Osteocyte (in vitro differentiated cells): Measurements from ENCODE around the gene EYA2. TPM values are rescaled to one million over a fixed set of nuclear protein-coding genes. Genes with fewer than 3 reads are reported as not detected.

Experiments
- DNase-seq: peaks from one replicate; pipeline ENCODE4 v3.0.0; 2021; ENCODE audit warnings: mixed read lengths; ENCODE audit not compliant: unreplicated experiment; ENCODE audit errors: extremely low spot score
- H3K27ac Mint-ChIP-seq: one replicate; pipeline ENCODE4 v1.8.0; 2021; ENCODE audit warnings: mild to moderate bottlenecking, mixed read lengths; ENCODE audit not compliant: unreplicated experiment
- H3K27me3 Mint-ChIP-seq: one replicate; pipeline ENCODE4 v1.8.0; 2021; ENCODE audit warnings: mixed read lengths; ENCODE audit not compliant: unreplicated experiment
- H3K36me3 Mint-ChIP-seq: one replicate; pipeline ENCODE4 v1.8.0; 2021; ENCODE audit warnings: mixed read lengths; ENCODE audit not compliant: unreplicated experiment
- H3K4me1 Mint-ChIP-seq: one replicate; pipeline ENCODE4 v1.8.0; 2021; ENCODE audit warnings: mixed read lengths; ENCODE audit not compliant: unreplicated experiment
- H3K4me3 Mint-ChIP-seq: one replicate; pipeline ENCODE4 v1.8.0; 2021; ENCODE audit warnings: mild to moderate bottlenecking, moderate library complexity, mixed read lengths; ENCODE audit not compliant: unreplicated experiment
- H3K9me3 Mint-ChIP-seq: one replicate; pipeline ENCODE4 v1.8.0; 2021; ENCODE audit warnings: mixed read lengths; ENCODE audit not compliant: unreplicated experiment
- total RNA-seq: library from RNA; stranded (reverse); gene quantifications from 2 replicates; pipeline ENCODE4 v1.2.1, GENCODE V29; 2021
- TF ChIP-seq, protein P1 (sequence below): fragments of 200-600 bp; sonication (generic); IDR thresholded peaks from 2 replicates; pipeline ENCODE4 v1.5.0; 2021; ENCODE audit warnings: antibody characterized with exemption, mild to moderate bottlenecking, moderate library complexity

The EYA2 gene
- total RNA-seq, 1 donor from 2014 or later: not detected

DNA sequence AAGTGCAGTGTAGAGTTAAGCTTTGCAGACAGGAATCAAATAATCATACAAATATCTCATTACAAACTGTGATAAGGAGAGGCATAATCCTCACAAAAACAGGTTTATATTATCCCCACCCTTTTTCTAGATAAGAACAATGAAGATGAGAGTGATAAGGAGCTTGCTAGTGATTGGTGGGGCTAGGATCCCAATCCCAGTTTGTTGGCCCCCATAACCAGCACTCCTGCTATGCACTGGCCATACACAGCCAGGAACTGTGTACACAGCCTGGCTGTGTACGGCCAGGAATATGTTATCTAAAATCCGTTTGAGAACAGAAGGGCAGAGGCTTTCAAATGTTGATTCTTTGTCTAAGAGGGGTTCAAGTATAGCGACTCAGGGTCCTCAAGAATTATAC, 180.6 kb downstream of the EYA2 start:
- DNase-seq: no peak
- Mint-ChIP-seq H3K9me3 (peaks cover 23% of the 10 kb centered on the region), H3K36me3 (no peaks in the 10 kb centered on the region), H3K4me1 (no peaks in the 10 kb centered on the region), H3K27me3 (peaks cover 18% of the 10 kb centered on the region), H3K4me3 (no peak overlapping the region), H3K27ac (no peak overlapping the region)
- TF ChIP-seq, protein P1, sequence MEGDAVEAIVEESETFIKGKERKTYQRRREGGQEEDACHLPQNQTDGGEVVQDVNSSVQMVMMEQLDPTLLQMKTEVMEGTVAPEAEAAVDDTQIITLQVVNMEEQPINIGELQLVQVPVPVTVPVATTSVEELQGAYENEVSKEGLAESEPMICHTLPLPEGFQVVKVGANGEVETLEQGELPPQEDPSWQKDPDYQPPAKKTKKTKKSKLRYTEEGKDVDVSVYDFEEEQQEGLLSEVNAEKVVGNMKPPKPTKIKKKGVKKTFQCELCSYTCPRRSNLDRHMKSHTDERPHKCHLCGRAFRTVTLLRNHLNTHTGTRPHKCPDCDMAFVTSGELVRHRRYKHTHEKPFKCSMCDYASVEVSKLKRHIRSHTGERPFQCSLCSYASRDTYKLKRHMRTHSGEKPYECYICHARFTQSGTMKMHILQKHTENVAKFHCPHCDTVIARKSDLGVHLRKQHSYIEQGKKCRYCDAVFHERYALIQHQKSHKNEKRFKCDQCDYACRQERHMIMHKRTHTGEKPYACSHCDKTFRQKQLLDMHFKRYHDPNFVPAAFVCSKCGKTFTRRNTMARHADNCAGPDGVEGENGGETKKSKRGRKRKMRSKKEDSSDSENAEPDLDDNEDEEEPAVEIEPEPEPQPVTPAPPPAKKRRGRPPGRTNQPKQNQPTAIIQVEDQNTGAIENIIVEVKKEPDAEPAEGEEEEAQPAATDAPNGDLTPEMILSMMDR: no peak

DNA sequence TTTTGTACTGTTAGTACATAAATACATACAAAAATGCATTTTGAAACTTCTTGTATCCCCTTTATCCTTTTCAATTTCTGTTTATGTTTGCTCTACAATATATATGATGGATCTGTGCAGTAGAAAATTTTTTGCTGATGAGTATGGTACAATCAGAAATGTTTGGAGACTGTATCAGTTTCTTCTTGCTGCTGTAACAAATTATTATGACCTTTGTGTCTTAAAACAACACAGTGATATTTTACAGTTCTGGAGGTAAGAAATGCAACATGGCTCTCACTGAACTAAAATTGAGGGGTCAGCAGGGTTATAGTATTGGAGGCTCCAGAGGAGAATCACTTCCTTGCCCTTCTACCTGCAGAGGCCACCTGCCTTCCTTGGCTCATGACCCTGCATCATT, 184.4 kb downstream of the EYA2 start:
- Mint-ChIP-seq H3K4me1 (no peaks in the 10 kb centered on the region), H3K27ac (no peak overlapping the region), H3K4me3 (no peak overlapping the region), H3K36me3 (no peaks in the 10 kb centered on the region), H3K9me3 (peaks cover 19% of the 10 kb centered on the region), H3K27me3 (peaks cover 22% of the 10 kb centered on the region)
- DNase-seq: no peak
- TF ChIP-seq, protein P1: no peak

DNA sequence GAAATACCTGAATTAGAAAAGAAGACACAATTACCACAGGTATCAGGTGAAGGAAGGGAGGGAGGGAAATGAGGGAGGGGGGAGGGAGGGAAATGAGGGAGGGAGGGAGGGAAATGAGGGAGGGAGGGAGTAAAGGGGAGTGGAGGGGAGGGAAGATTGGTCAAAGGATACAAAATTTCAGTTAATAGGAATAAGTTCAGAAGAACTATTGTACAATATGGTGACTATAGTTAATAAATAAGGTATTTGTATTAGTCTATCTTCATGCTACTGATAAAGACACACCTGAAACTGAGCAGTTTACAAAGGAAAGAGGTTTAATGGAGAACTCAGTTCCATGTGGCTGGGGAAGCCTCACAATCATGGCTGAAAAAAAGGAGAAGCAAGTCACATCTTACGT, 185.7 kb downstream of the EYA2 start:
- no peak overlapping the region for H3K4me3 Mint-ChIP-seq
- peaks cover 22% of the 10 kb centered on the region for H3K27me3 Mint-ChIP-seq
- no peaks in the 10 kb centered on the region for H3K36me3 Mint-ChIP-seq
- TF ChIP-seq, protein P1: no peak
- H3K27ac Mint-ChIP-seq: no peak overlapping the region
- no peaks in the 10 kb centered on the region for H3K4me1 Mint-ChIP-seq
- H3K9me3 Mint-ChIP-seq: peaks cover 19% of the 10 kb centered on the region
- no peak for DNase-seq

DNA sequence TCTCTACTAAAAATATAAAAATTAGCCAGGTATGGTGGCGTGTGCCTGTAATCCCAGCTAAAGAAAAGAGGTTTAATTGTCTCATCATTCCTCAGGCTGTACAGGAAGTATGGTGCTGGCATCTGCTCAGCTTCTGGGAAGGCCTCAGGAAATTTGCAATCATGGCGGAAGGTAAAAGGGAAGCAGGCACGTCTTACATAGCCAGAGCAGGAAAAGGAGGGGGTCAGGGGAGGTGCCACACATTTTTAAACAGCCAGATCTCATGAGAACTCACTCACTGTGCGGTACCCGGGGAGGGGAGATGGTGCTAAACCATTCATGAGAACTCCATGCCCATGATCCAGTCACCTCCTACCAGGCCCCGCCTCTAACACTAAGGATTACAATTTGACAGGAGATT, 191.7 kb downstream of the EYA2 start:
- DNase-seq: peak; percentile 51
- TF ChIP-seq, protein P1: no peak
- Mint-ChIP-seq H3K9me3 (no peaks in the 10 kb centered on the region), H3K4me3 (no peak overlapping the region), H3K27ac (no peak overlapping the region), H3K36me3 (no peaks in the 10 kb centered on the region), H3K27me3 (peaks cover 20% of the 10 kb centered on the region), H3K4me1 (no peaks in the 10 kb centered on the region)

DNA sequence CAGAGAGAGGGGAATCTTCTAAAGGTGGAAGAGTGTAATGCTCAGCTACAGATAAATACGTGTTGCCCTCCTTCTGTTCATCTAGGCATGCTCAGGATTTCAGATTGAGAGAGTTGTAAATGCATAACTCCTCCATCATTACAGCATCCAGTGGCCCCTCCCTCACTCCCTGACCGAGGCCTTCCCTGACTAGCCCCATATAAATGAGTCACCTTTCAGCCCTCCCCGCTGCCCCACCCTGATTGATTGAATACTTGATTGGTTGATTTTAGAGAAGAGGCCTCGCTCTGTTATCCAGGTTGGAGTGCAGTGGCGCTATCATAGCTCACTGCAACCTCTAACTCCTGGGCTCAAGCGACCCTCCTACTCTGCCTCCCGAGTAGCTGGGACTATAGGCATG, 193.7 kb downstream of the EYA2 start:
- H3K27ac Mint-ChIP-seq: no peak overlapping the region
- no peaks in the 10 kb centered on the region for H3K36me3 Mint-ChIP-seq
- peaks cover 29% of the 10 kb centered on the region for H3K27me3 Mint-ChIP-seq
- no peak overlapping the region for H3K4me3 Mint-ChIP-seq
- H3K4me1 Mint-ChIP-seq: no peaks in the 10 kb centered on the region
- TF ChIP-seq, protein P1: no peak
- no peaks in the 10 kb centered on the region for H3K9me3 Mint-ChIP-seq
- DNase-seq: no peak
